IgD-negative memory B cell (primary cell): ENCODE data around the gene CBLB. TPM values are rescaled to one million over a fixed set of nuclear protein-coding genes. Genes with fewer than 3 reads are reported as not detected.

ENCODE experiments used
- H3K27ac Mint-ChIP-seq, 3 donors: one replicate each; pipeline ENCODE4 v1.8.0; 2020 to 2022; ENCODE audit warnings: mild to moderate bottlenecking in 3 of 3, mixed read lengths in 3 of 3, moderate library complexity in 1 of 3
- H3K27me3 Mint-ChIP-seq: one replicate; pipeline ENCODE4 v1.8.0; 2021; ENCODE audit warnings: mixed read lengths
- H3K36me3 Mint-ChIP-seq: one replicate; pipeline ENCODE4 v1.8.0; 2020; ENCODE audit warnings: mild to moderate bottlenecking, mixed read lengths
- H3K4me1 Mint-ChIP-seq, 3 donors: one replicate each; pipeline ENCODE4 v1.8.0; 2020 to 2022; ENCODE audit warnings: mixed read lengths in 3 of 3, mild to moderate bottlenecking in 1 of 3
- H3K4me3 Mint-ChIP-seq, 4 donors: one replicate each; pipeline ENCODE4 v1.8.0; 2020 to 2022; ENCODE audit warnings: mild to moderate bottlenecking in 4 of 4, mixed read lengths in 4 of 4, moderate library complexity in 3 of 4
- H3K9me3 Mint-ChIP-seq, 3 donors: one replicate each; pipeline ENCODE4 v1.8.0; 2020 to 2021; ENCODE audit warnings: mixed read lengths in 3 of 3, mild to moderate bottlenecking in 1 of 3
- polyA plus RNA-seq: library from polyadenylated mRNA; unstranded; fragments of 300-500 nt; fragmentation: Illumina TruSeq; gene quantifications from one replicate; pipeline ENCODE4 v1.2.3, GENCODE V29; 2021

Gene CBLB
- polyA plus RNA-seq, 1 donor from 2014 or later: 16.0 TPM

GRCh38 chr3:105865867-105866350 is 2.9 kb downstream of the CBLB start:
- H3K27me3 Mint-ChIP-seq: no peaks in the 10 kb centered on the region
- peaks cover 27 to 37% (median 33%) of the 10 kb centered on the region in 3 donors for H3K4me1 Mint-ChIP-seq
- H3K9me3 Mint-ChIP-seq: no peaks in the 10 kb centered on the region
- no peak overlapping the region for H3K27ac Mint-ChIP-seq
- H3K4me3 Mint-ChIP-seq: peak overlapping the region in 3 of 4 donors; percentile 14 to 38 (median 21)
- H3K36me3 Mint-ChIP-seq: peaks cover 3% of the 10 kb centered on the region

- peaks cover 3% of the 10 kb centered on the region for H3K36me3 Mint-ChIP-seq
- H3K9me3 Mint-ChIP-seq: no peaks in the 10 kb centered on the region
- H3K4me3 Mint-ChIP-seq: peak overlapping the region in 1 of 4 donors; percentile 23
- no peaks in the 10 kb centered on the region for H3K27me3 Mint-ChIP-seq
- H3K4me1 Mint-ChIP-seq: peaks cover 26 to 34% (median 30%) of the 10 kb centered on the region in 3 donors
- H3K27ac Mint-ChIP-seq: no peak overlapping the region
Measured at GRCh38 chr3:105865016-105865623, 3.7 kb downstream of the CBLB start.

- Mint-ChIP-seq H3K27ac (no peak overlapping the region), H3K36me3 (peaks cover 3% of the 10 kb centered on the region), H3K4me3 (no peak overlapping the region), H3K9me3 (no peaks in the 10 kb centered on the region), H3K4me1 (peaks cover 18 to 28% (median 24%) of the 10 kb centered on the region in 3 donors), H3K27me3 (no peaks in the 10 kb centered on the region)
Measured at GRCh38 chr3:105864212-105864611, 4.6 kb downstream of the CBLB start.

- H3K27ac Mint-ChIP-seq: no peak overlapping the region
- H3K36me3 Mint-ChIP-seq: peaks cover 3% of the 10 kb centered on the region
- H3K4me1 Mint-ChIP-seq: peaks cover 15 to 29% (median 24%) of the 10 kb centered on the region in 3 donors
- H3K27me3 Mint-ChIP-seq: no peaks in the 10 kb centered on the region
- no peaks in the 10 kb centered on the region for H3K9me3 Mint-ChIP-seq
- H3K4me3 Mint-ChIP-seq: no peak overlapping the region
Measured at GRCh38 chr3:105863608-105864007, 5.2 kb downstream of the CBLB start.

- Mint-ChIP-seq H3K4me1 (peaks cover 15 to 27% (median 24%) of the 10 kb centered on the region in 3 donors), H3K9me3 (no peaks in the 10 kb centered on the region), H3K27me3 (no peaks in the 10 kb centered on the region), H3K36me3 (peaks cover 3% of the 10 kb centered on the region), H3K4me3 (no peak overlapping the region), H3K27ac (no peak overlapping the region)
Measured at GRCh38 chr3:105862217-105862616, 6.6 kb downstream of the CBLB start.

GRCh38 chr3:105860641-105861040 is 8.2 kb downstream of the CBLB start:
- Mint-ChIP-seq H3K9me3 (no peaks in the 10 kb centered on the region), H3K27ac (no peak overlapping the region), H3K4me3 (no peak overlapping the region), H3K4me1 (peaks cover 10 to 16% (median 13%) of the 10 kb centered on the region in 3 donors), H3K27me3 (no peaks in the 10 kb centered on the region), H3K36me3 (peaks cover 3% of the 10 kb centered on the region)

GRCh38 chr3:105858017-105858416 is 10.8 kb downstream of the CBLB start:
- Mint-ChIP-seq H3K4me3 (no peak overlapping the region), H3K9me3 (no peaks in the 10 kb centered on the region), H3K36me3 (peaks cover 5% of the 10 kb centered on the region), H3K27ac (peak overlapping the region in 1 of 3 donors; percentile 41), H3K4me1 (peaks cover 20 to 25% (median 22%) of the 10 kb centered on the region in 3 donors), H3K27me3 (no peaks in the 10 kb centered on the region)

- H3K36me3 Mint-ChIP-seq: peaks cover 5% of the 10 kb centered on the region
- no peak overlapping the region for H3K4me3 Mint-ChIP-seq
- no peaks in the 10 kb centered on the region for H3K27me3 Mint-ChIP-seq
- H3K9me3 Mint-ChIP-seq: no peaks in the 10 kb centered on the region
- H3K27ac Mint-ChIP-seq: peak overlapping the region in 1 of 3 donors; percentile 41
- peaks cover 20 to 25% (median 23%) of the 10 kb centered on the region in 3 donors for H3K4me1 Mint-ChIP-seq
Measured at GRCh38 chr3:105857601-105858000, 11.2 kb downstream of the CBLB start.

- no peaks in the 10 kb centered on the region for H3K9me3 Mint-ChIP-seq
- H3K4me3 Mint-ChIP-seq: no peak overlapping the region
- H3K4me1 Mint-ChIP-seq: peaks cover 20 to 25% (median 23%) of the 10 kb centered on the region in 3 donors
- H3K27ac Mint-ChIP-seq: no peak overlapping the region
- peaks cover 5% of the 10 kb centered on the region for H3K36me3 Mint-ChIP-seq
- H3K27me3 Mint-ChIP-seq: no peaks in the 10 kb centered on the region
Measured at GRCh38 chr3:105856605-105857004, 12.2 kb downstream of the CBLB start.

GRCh38 chr3:105853801-105854432 is 14.9 kb downstream of the CBLB start:
- H3K27ac Mint-ChIP-seq: peak overlapping the region; percentile 89 to 97 (median 93)

GRCh38 chr3:105851582-105851981 is 17.2 kb downstream of the CBLB start:
- Mint-ChIP-seq H3K4me3 (peak overlapping the region in 1 of 4 donors; percentile 23), H3K36me3 (peaks cover 10% of the 10 kb centered on the region), H3K27ac (peak overlapping the region in 2 of 3 donors; percentile 30 to 46), H3K27me3 (no peaks in the 10 kb centered on the region), H3K4me1 (peaks cover 23 to 29% (median 28%) of the 10 kb centered on the region in 3 donors), H3K9me3 (no peaks in the 10 kb centered on the region)

More at GRCh38 chr3:105853801-105854432, 14.9 kb downstream of the CBLB start:
- Mint-ChIP-seq H3K36me3 (peaks cover 10% of the 10 kb centered on the region), H3K27me3 (no peaks in the 10 kb centered on the region), H3K4me1 (peaks cover 27 to 30% (median 27%) of the 10 kb centered on the region in 3 donors), H3K9me3 (no peaks in the 10 kb centered on the region), H3K4me3 (peak overlapping the region in 3 of 4 donors; percentile 21 to 83 (median 45))

- Mint-ChIP-seq H3K36me3 (peaks cover 10% of the 10 kb centered on the region), H3K27me3 (no peaks in the 10 kb centered on the region), H3K27ac (peak overlapping the region; percentile 30 to 65 (median 46)), H3K9me3 (no peaks in the 10 kb centered on the region), H3K4me3 (peak overlapping the region in 2 of 4 donors; percentile 4 to 23), H3K4me1 (peaks cover 23 to 29% (median 28%) of the 10 kb centered on the region in 3 donors)
Measured at GRCh38 chr3:105851176-105851575, 17.6 kb downstream of the CBLB start.

GRCh38 chr3:105850593-105850992 is 18.2 kb downstream of the CBLB start:
- Mint-ChIP-seq H3K27ac (peak overlapping the region in 1 of 3 donors; percentile 65), H3K4me3 (no peak overlapping the region), H3K4me1 (peaks cover 23 to 30% (median 28%) of the 10 kb centered on the region in 3 donors), H3K9me3 (no peaks in the 10 kb centered on the region), H3K36me3 (peaks cover 10% of the 10 kb centered on the region), H3K27me3 (no peaks in the 10 kb centered on the region)

GRCh38 chr3:105848821-105849220 is 20.0 kb downstream of the CBLB start:
- Mint-ChIP-seq H3K27ac (no peak overlapping the region), H3K4me1 (peaks cover 17 to 22% (median 18%) of the 10 kb centered on the region in 3 donors), H3K9me3 (no peaks in the 10 kb centered on the region), H3K4me3 (no peak overlapping the region), H3K36me3 (peaks cover 10% of the 10 kb centered on the region), H3K27me3 (no peaks in the 10 kb centered on the region)

GRCh38 chr3:105847865-105848264 is 20.9 kb downstream of the CBLB start:
- H3K36me3 Mint-ChIP-seq: peaks cover 5% of the 10 kb centered on the region
- no peaks in the 10 kb centered on the region for H3K27me3 Mint-ChIP-seq
- H3K4me3 Mint-ChIP-seq: no peak overlapping the region

More at GRCh38 chr3:105847865-105848264, 20.9 kb downstream of the CBLB start:
- H3K9me3 Mint-ChIP-seq: no peaks in the 10 kb centered on the region
- H3K4me1 Mint-ChIP-seq: peaks cover 11 to 16% (median 13%) of the 10 kb centered on the region in 3 donors
- H3K27ac Mint-ChIP-seq: no peak overlapping the region
